SW480 (cell line): Measurements from ENCODE around the gene PRDM16.
A peak's percentile ranks its signal among the peaks of the same experiment; 100 is the strongest.

ENCODE experiments used
- DNase-seq: peaks from one replicate; pipeline ENCODE4 v3.0.0-alpha.2; 2016; ENCODE audit warnings: low spot score

The PRDM16 gene

DNA sequence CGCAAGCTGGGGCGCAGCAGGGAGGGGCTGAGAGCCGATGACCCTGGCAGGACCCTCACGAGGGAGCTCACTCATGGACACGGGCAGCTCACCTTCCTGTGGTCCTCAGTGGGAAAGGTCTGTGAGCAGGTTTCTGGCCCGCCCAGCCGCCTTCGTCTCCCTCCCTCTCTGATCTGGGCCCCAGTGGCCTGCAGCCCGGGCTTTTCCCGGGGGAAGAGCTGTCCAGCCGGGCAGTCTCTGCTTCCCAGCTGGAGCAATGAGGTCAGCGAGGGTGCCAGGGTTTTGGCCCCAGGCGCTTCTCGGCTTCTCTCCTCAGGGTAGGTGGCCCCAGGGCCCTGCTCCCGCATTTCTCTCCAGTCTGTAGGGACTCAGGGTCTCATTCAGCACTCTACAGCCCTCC lies 363.3 kb downstream of the PRDM16 start:
- no peak for DNase-seq

DNA sequence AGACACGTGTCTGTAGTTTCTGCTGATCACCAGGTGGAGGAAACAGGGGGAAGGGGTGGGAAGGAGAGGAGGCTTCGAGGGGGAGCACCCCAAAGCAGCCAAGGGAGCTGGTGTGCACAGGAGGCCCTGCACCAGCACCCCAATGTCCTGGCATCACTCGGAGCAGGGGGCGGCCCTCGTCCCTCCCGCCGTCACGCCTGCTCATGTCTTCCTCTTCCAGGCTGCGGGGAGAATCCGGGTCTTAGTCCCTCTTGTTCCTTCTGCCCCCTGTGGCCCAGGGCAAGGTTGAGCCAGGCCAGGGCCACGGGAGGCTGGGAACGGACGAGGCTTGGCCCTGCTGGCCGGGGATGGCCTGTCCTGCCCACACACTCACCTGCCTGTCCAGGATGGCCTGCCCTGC lies 364.1 kb downstream of the PRDM16 start:
- DNase-seq = no peak

DNA sequence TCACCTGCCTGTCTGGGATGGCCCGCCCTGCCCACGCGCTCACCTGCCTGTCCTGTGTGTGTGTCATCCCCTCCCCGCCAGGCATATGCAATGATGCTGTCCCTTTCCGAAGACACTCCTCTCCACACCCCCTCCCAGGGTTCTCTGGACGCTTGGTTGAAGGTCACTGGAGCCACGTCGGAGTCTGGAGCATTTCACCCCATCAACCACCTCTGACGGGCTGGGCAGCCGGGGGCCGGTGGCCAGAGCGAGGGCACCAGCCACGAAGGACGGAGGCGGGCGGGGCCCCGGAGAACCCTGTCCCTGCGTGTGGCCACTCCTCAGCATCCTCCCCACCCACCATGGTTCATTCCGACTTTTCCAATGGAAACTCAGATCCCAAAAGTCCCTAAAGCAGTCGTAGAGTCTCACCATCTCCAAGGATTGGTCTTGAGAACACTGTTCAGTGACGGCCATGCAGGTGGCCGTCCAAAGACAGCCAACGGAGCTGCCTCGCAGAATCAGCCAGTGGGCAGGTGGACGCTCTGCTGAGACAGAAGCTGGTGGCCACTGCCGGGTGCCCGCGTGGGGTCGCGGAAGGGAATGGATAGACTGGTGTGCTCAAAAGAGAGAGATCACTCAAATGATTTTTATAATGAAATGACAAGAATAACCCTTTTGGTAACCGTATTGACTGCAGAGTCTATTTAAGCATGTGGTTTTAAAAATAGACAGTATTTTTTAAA lies 364.8 kb downstream of the PRDM16 start:
- no peak for DNase-seq

DNA sequence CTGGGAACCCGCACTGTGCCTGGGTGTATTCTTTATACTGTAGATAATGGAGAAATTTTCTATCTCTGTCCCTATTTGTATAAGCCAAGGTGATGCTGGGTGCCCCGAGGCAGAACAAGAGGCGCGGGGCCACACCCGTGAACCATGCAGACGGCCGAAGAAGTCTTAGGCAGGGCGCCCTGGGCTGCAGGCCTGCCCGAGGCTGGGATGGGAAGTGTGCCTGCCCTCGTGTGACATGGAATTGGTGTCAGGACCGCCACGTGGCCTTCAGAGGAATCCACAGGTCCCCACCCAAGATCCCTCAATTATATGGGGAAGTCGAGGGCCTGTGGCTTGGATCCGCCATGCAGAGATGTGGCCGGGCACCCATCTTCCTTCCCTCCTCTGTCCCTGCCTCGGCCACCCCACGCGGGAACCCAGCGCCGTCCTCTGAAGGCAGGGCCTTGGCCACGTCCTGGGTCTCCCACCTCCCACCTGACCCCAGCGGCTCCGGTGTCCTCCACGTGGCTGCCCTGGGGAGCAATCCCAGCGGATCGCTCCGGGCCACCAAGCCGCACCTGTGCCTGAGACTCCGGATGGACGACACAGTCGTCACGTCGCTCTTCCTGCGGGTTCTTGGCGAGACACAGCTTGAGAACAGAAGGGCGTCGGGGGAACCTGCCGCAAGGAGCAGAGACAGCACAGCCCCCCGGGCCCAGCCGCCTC lies 365.6 kb downstream of the PRDM16 start:
- DNase-seq = no peak

DNA sequence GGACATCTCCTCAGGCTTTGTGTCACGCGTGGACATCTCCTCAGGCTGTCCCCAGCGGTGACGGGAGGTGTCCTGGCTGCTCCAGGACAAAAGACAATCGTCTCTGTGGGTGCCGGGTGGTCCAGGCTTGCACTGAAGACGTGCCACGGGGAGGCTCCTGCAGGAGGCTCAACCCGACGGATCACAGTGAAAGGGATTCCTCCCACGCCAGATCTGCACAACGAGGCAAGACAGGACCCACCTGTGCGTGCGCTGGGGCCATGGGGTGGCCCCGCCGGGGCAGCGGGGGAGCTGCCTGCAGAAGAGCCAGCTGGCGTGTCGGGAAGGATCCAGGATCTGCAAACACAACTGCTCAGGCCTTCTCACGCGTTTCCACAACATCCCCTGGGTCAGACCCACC lies 366.7 kb downstream of the PRDM16 start:
- no peak for DNase-seq

DNA sequence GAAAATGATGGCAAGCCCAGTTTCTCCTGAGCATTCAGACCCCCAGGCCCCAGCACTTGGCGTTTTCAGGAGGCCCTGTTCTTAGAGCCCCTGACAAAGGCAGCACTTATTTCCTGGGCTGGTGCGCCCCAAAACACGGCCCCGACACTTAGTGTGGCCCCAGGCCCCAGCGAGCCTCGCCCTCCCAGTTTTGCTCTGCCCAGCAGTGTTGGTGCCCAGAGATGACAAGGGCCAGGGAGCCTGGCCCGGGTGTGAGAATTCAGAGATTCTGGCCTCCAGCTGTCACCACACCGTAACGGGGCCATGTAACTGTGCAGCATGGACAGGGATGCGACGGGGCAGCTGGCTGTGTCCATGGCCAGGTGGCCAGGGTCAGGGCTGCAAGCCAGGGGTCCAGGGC lies 367.4 kb downstream of the PRDM16 start:
- DNase-seq = no peak

DNA sequence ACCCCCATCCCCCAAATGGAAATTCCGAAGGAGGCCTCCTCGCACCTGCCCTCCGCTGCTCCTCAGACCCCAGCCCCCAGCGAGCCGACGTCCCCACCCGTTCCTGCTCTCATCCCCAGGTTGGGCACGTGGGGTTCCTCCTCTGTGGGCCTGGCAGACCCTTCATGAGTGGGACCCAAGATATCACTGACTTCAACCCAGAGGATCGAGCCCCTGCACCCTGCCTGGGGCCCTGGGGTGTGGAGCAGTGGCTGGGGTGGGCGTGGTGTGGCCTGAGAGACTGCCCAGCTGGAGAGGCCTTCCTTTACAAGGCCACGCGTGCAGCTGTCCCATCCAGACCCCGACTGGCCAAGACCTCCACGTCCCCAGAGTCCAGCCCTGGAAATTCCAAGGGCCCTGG lies 367.9 kb downstream of the PRDM16 start:
- no peak for DNase-seq

DNA sequence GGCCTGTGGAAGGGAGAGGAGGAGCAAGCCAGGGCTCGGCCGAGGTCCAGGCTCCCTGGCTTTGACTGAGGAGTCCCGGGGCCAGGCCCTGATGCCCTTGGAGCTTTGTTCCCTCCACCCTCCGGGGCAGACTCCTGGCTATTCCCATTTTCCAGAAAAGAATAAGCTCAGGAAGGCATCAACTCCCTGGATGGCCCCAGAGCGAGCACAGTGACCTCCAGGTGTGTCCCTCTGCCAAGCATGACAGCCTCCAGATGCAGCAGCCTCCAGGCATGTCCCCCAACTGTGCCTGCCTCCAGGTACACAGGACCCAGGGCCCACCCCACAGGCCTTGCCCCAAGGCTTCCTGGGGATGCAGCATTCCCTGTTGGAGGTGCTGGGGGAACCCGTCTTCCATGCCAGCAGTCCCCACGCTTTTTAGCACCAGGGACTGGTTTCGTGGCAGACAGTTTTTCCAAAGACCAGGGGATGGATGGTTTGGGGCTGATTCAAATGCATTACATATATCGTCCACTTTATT lies 369.7 kb downstream of the PRDM16 start:
- DNase-seq = no peak

DNA sequence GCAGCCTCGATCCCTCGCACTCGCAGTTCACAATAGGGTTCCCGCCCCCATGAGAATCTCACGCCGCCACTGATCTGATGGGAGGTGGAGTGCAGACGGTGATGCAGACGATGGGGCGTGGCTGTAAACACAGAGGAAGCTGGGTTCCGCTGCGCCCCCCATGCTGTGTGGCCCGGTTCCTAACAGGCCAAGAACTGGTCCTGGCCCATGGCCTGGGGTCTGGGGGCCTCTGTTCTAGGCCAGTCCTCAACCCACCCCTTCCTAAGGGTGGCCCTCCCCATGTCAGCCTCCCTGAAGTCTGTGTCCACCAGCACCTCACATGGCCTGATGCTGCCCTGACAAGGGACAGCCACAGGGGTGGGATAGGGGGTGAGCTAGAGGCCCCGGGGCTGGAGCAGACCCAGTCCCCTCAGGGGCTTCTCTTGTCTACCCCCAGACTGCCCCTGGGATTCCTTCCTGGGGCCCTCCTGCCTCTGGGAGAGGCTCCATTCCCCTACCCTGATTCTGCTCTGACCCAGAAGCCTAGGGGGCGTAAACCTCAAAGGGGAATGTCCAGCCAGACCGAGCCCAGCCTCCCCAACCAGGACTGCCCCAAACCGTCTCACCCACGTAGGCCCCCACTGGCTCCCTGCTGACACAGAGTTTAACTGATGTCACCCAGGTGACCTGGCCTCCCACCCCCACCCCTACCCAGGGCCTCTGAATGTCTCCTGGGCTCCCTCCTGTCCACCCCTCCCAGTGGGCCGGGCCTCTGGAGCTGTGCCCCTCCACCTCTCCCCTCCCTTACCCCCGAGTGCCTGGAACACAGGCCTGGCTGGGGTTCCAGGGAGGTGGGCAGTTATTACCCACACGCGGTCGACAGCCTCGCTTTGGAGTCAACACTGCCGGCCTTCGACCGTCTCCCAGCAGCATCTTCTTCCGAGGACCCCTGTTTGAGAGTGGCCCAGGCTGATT lies 370.6 kb downstream of the PRDM16 start:
- DNase-seq = no peak

DNA sequence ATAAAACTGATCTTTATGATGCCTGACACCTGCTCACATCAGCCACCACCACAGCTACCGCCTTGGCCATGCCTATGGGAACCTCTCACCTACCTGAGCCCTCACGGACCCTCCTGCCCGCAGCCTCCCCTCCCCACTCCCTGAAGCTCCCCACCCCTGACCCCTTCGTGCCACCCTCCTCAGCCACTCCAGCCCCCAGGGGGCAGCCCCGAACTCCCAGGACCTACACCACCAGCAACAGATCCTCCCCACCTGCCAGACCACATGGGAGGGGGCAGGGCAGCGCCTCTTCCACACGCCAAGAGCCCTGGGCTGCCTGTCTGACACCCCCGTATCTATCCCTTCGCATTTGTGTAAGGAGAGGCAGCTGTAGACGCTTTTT lies 371.3 kb downstream of the PRDM16 start:
- no peak for DNase-seq

DNA sequence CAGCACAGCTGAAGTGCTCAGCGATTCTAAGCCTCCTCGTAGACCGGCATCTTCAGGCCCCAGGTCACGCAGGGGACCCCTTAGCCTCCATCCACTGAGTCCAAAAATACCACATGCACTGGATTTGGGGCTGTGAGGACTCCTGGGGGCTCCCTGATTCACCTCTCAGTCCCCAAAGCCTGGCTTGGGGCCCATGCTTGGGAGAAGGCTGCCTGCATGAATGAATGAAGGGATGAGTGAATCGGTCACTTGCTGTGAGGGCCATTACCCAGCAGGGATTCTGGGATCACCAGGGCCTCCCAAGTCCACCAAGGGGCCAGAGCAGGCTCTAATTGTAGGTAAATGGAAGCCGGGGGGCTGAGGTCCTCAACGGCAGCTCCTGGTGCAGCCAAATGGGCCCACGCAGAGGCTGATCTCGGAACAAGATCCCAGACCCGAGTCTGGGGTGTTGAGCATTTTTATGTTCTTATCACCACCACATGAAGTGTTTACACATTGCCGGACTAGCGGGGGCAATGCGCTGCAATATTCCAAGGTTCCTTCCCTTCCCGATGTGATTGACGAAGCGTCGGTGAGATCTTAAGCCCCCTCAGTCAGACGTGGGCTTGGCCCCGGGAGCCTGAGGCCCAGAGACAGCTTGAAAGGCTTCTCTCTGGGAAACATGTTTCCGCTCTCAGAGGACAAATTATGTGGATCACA lies 371.9 kb downstream of the PRDM16 start:
- no peak for DNase-seq

DNA sequence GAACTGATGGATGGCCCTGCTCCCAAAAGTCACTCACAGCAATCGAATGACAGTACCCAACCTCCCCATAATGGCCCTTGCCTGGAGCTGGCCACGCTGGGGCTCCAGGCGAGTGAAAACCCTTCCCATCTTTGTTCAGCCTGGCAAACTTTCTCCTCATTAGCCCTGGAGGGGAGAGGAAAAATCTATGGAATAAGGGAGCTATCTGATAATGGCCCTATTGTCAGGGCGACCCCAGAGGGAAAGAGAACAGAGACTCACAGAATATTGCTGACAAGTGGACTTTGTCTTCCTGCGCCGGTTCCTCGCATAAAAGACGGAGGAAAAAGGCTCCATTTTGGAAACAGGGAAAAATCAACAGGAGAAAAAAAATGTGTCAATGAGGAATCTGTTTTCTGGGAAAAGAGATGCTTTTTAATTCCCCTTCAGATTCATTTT lies 372.4 kb downstream of the PRDM16 start:
- no peak for DNase-seq

DNA sequence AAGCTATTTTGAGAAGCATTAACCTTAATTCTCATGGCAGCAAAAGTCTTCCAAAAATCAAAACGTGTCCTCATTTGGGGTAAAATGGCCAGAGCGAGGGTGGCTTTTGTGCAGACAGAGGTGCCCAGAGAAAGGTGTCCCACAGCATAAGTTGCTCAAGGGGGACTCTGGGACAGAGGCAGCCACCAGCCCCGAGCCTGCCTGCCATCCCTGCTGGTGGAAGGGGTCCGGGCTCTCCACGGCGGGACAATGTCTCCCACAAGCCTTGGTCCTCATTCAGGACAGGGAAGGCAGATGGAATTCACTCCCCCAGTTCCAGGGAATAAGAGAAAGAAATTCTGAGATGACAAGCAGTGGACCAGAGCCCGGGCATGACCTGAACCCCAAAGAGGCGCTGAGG lies 372.9 kb downstream of the PRDM16 start:
- no peak for DNase-seq

DNA sequence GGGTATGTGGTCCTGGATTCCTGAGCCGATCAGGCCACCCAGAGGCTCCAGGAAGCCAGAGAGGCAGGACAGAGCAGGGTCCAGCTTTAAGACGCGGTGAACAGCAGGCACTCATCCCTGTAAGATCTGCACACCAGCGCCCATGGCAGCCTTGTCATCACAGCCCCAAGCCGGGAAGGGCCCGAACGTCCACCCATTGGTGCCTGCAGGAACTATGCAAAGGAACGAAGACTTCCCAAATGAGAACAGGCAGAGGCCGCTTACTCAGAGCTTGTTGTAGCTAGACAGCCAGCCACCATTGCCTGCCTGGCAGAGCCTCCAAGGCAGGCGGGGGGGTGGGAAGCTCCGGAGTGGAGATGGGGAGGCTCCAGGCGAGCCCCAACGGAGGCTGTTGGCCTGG lies 373.3 kb downstream of the PRDM16 start:
- no peak for DNase-seq

DNA sequence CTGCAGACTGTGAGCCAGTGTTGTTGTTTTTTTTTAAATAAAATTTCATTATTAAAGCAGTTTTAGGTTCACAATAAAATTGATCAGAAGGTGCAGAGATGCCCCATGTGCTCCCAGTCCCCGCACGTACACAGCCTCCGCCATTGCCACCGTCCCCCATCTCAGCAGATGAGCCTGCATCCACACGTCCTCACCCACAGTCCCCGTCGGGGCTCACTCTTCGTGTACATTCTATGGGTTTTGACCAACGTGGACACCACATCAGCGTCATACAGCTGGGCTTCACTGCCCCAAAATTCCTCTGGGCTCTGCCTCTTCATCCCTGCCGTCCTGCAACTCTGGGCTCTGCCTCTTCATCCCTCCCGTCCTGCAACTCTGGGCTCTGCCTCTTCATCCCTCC lies 373.9 kb downstream of the PRDM16 start:
- no peak for DNase-seq

DNA sequence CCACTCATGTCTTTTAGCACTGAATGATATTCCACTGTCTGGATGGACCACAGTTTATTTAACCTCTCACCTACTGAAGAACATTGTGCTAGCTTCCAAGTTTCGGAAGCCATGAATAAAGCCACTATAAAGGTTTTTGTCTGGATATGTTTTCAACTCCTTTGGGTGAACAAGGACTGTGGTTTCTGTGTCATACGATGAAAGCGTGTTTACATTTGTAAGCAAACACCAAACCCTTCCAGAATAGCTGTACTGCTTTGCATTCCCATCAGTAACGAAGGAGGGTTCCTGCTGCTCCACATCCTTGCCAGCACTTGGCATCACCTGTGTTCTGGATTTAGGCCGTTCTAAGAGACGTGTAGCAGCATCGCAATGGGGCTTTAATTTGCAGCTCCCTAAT lies 374.8 kb downstream of the PRDM16 start:
- peak; percentile 84 for DNase-seq

DNA sequence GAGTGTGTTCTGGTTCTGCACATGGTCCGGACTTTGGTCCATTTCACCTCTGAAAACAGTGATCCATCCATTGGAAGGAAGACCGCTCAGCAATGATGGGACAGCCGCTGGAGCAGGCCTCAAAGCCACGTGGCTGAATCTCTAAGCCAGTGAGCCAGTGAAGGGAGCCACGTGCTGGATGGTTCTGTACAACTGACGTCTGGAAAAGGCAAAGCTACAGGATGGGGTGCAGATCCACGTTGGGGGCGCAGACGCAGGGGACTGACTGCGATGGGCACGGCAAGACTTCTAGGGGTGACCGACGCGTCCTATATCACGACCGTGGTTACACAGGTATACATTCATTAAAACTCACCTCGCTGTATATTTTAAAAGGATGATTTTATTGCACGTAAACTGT lies 375.3 kb downstream of the PRDM16 start:
- DNase-seq = no peak

DNA sequence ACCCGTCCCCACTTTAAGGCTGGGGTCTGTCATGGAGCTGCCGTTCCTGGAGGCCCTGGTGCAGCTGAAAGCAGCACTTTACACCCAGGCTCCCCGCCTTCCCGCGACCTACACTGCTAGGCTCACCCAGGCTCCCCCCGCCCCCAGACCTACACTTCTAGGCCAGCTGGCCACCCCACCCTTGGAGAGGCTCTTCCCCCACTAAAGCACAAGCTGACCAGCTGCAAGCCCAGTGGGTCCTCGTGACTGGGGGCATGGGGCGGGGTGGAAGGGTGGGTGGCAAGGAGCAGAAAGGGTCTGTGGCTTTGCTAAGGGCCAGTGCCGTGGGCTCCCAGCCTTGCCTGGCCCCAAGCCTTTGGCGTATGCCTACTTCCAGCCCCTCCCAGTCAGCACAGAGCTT lies 375.7 kb downstream of the PRDM16 start:
- DNase-seq = no peak

DNA sequence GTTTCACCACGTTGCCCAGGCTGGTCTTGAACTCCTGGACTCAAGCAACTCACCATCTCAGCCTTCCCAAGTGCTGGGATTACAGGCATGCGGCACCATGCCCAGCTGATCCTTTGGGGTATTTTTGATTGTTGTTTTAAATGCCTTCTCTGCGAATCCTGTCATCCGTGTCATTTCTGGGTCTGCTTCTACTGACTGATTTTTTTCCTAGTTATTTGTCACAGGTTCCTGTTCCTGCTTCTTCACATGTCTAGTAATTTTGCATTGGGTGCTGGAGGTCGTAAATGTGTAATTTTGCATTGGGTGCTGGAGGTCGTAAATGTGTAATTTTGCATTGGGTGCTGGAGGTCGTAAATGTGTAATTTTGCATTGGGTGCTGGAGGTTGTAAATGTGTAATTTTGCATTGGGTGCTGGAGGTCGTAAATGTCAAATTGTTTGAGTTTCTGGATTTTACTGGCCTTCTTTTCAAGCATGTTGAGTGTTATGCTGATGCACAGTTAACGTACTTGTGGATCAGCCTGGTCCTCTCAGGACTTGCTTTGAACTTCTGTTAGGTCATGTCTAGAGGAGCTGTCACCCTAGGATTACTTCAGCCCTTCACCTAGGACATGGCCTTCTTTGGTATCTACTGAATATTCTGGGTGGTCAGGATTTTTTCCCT lies 381.3 kb downstream of the PRDM16 start:
- no peak for DNase-seq

DNA sequence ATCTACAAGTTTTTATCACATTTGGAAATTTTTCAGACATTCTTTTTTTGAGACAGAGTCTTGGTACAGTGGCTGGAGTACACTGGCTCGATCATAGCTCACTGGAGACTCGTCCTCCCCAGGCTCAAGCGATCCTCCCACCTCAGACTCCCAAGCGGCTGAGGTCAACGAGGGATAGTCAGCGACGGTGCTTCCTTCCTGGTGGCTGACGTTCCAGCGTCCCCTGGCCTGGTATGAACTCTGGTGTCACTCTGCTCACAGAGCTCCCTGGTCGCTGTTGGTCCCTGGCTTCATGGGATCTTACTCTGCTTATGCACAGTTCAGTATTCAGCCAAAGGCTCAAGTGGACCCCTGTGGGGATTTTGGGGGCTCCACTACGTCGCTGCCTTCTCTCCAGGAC lies 382.0 kb downstream of the PRDM16 start:
- no peak for DNase-seq
